Activated T-cell treated with anti-CD3 and anti-CD28 coated beads for 48 hours (primary cell): ENCODE measurements around the gene MACROD1.

Source experiments
- DNase-seq: peaks from one replicate; pipeline ENCODE4 v3.0.0-alpha.2; 2020; ENCODE audit warnings: low read depth

The MACROD1 gene, protein sequence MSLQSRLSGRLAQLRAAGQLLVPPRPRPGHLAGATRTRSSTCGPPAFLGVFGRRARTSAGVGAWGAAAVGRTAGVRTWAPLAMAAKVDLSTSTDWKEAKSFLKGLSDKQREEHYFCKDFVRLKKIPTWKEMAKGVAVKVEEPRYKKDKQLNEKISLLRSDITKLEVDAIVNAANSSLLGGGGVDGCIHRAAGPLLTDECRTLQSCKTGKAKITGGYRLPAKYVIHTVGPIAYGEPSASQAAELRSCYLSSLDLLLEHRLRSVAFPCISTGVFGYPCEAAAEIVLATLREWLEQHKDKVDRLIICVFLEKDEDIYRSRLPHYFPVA

GRCh38 chr11:64165842-64166635 lies at the start of gene MACROD1:
Gene MACROD1, minus strand, starts transcription at chr11:64166113. Its CDS starts 119 bp downstream, at chr11:64165994.
- DNase-seq: peak; percentile 87

GRCh38 chr11:64211181-64211872 lies 45.4 kb upstream of the MACROD1 start:
- DNase-seq: no peak

DNA sequence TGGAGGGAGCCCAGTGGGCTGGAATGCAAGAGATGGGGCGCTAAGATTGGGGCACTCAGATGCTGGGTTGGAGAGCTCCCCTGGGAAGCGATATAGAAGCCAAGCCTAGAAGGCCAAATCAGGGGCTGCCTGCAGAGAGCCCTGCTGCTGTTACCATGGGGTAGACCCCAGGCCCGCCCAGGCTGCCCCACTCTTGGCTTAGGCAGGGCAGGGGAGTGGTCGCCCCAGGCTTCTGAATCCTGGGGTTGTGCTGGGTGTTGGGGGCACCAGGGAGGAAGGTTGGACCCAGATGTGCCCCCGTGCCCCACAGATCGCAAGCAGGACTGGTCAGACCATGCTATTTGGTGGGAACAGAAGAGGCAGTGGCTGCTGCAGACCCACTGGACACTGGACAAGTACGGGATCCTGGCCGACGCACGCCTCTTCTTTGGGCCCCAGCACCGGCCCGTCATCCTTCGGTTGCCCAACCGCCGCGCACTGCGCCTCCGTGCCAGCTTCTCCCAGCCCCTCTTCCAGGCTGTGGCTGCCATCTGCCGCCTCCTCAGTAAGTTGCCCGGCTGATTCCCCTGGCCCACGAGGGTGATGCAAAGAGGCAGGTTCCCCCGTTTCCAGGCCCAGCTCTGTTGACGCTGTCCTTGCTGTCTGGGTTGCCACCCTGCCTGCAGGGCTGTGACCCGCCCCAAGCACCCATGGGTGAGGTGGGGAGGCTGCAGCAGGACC lies 44.5 kb upstream of the MACROD1 start:
- no peak for DNase-seq

DNA sequence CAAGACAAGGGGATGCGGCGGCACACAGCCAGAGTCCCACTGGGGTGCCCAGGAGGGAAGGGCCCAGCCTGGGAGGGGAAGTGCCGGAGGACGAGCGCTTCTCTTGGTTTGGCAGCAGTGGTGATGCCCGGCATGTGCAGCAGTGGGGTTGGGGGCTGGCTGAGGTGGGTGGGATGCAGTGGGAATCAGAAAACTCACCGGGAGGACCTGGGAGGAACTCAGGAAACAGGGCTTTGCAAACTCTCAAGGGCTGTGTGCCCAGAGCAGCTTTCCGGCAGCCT lies 43.6 kb upstream of the MACROD1 start:
- DNase-seq: no peak

GRCh38 chr11:64208796-64209562 lies 43.1 kb upstream of the MACROD1 start:
- DNase-seq: no peak

DNA sequence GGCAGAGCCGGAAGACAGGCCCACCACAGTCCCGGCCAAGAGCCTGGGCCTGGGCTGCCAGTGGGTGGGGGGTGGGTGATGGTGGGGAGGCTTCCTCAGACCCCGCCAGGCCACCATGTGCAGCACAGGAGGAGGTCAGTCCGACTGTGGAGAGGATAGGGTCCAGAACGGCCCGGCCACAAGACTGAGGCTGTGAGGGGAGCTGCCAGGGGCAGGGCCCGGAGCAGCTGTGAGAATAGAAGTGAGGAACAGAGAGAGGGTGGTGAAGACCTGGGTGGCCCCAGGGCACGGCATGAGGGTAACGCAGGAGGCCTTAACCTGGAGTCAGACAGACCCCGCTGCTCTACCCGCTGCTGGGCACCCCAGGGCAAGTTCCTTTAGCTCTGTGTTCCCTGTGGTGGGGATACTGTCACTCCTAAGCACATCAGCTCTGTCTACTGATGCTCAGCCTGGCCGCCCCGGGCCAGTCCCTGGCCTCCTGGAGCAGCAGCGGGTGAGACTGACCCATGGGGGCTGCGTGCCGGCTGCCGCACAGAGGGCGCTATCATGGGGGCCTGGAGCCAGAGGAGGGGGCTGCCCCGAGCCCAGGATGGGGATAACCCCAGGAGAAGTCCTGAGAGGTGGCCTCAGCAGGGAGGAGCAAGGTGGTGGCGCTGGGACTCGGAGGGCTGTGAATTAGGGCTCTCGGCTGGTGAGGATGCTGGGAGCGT lies 42.3 kb upstream of the MACROD1 start:
- no peak for DNase-seq

DNA sequence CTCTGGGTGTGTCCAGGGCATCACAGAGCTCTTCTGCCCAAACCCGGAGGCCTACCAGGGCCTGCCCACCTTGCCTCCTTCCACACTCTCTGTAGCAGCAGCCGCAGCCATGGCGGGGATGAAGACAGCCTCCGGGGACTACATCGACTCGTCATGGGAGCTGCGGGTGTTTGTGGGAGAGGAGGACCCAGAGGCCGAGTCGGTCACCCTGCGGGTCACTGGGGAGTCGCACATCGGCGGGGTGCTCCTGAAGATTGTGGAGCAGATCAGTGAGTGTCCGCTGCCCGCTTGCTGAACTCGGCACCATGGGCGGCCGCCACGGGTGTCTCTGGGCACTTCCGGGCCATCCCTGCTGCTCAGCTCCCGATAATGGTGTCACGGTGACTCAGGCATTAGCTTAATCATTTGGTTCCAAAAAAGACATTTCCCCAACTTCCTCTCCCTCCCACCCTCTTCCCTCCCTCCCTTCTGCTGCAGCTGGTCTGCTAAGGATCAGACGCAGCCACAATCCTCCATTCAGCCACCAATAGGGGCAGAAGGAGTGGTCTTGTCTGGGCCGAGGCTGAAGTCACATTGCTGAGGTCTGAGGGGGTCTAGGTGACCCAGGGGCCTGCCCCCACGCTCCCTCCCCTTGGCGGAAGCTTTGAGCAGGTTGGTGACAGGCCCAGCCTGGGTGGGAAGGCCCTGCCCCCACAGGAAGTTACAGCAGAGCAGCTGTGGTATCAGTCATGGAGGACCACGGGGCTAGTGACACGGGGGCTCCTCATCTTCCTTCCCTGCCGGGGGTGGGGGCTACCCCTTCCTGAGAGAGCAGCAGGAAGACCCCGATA lies 41.6 kb upstream of the MACROD1 start:
- DNase-seq: peak; percentile 81

- peak; percentile 75 for DNase-seq
Measured at GRCh38 chr11:64206457-64207255, 40.7 kb upstream of the MACROD1 start, which contains the start of gene FERMT3. Gene FERMT3, plus strand, starts transcription at chr11:64206721. Its CDS starts 644 bp downstream, at chr11:64207365.

- DNase-seq: peak; percentile 66
Measured at GRCh38 chr11:64204464-64204989, 38.6 kb upstream of the MACROD1 start.

GRCh38 chr11:64204080-64204440 lies 38.1 kb upstream of the MACROD1 start:
- DNase-seq: no peak

GRCh38 chr11:64203421-64204079 lies 37.6 kb upstream of the MACROD1 start:
- no peak for DNase-seq

DNA sequence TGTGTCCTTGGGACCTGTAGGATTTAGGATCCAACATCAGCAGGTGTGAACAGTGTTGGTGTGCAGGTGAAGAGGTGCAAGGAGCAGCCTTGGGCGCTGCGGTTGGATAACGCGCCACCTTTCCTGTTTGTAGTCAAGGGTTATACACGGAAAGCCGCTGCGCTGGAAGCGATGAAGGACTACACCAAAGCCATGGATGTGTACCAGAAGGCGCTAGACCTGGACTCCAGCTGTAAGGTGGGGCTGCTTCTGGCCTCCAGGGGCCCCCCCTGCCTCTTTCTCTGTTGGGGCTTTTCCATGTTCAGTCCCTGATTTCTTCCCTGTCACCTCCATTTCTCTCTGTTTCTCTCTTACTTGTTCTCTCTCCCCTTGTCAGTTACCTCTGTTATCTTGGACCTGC lies 37.1 kb upstream of the MACROD1 start:
- no peak for DNase-seq

DNA sequence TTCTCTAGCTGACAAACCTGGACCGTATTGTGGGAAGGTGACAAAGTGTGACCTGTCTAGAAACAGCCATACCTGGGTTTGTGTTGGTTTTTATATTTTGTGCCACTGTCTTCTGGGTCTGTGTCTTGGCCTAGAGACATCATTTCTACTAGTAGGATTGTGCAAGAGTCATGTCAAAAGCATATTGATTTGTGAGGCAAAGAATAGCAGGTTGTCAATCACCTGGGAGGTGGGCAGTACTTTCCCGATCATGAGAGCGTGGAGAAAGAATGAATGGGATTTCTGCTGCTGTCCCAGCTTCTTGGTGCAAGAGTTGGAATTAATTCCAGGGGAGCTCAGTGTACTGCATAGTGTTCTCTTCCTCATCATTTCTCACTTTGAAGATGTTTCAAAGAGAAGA lies 35.6 kb upstream of the MACROD1 start:
- no peak for DNase-seq

GRCh38 chr11:64198511-64198910 lies 32.6 kb upstream of the MACROD1 start:
- no peak for DNase-seq

DNA sequence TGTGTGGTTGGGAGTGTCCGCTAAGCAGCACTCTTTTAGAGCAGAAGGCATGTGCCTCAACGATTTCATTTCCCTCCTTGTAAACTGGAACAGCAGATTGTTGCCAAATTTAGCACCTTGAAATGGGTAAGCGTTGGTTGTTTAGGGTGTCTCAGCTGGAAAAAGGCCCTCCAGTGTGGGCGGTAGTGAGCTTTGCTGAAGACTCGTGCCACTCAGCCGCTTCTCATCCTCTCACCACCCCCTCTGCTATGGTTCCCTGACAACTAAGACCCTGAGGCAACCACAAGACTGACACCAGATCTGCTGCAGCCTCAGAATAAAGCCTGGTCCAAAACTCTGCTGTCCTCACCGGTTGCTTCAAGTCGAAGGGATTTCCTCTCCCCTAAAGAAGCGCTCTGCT lies 30.7 kb upstream of the MACROD1 start:
- DNase-seq: no peak

- no peak for DNase-seq
Measured at GRCh38 chr11:64192434-64192833, 26.5 kb upstream of the MACROD1 start.

DNA sequence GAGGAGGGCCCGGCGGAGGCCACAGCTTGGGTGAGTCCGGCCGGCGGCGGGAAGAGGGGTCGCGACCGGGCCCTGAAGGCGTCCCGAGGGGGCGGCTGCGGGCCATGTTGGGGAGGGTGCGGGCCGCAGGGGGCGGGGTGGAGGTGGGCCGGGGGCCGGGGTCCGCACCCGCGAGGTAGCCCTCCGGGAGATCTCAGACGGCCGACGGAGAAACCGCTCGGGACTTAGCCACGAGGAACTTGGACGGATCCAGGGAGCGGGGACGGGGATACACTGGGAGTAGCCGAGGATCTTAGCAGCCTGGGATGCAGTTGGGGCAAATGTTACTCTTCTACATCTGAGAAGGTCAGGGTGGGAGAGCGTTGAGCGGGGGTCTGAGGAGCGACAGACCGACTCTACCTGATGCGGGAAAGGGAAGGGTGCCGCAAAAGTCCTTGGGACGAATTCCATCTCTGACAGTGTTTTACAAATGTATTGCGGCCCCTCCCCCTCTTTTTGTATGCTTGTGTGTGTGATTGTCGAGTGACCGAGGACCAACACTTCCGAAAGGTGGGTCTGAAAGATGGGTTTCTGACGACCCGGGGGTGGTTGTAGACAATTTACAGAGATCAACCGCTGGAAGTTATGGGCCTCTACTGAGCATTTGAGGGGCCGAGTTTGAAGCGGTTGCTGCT lies 20.7 kb upstream of the MACROD1 start:
- DNase-seq: peak; percentile 38
